Measurements from ENCODE around the gene SPTLC1. TPM values are rescaled to one million over a fixed set of nuclear protein-coding genes. Genes with fewer than 3 reads are reported as not detected.

SPTLC1 gene
- polyA plus RNA-seq, 2 of the 4 experiments (the other 2 are of a cell fraction): 63.7 to 122 TPM

DNA sequence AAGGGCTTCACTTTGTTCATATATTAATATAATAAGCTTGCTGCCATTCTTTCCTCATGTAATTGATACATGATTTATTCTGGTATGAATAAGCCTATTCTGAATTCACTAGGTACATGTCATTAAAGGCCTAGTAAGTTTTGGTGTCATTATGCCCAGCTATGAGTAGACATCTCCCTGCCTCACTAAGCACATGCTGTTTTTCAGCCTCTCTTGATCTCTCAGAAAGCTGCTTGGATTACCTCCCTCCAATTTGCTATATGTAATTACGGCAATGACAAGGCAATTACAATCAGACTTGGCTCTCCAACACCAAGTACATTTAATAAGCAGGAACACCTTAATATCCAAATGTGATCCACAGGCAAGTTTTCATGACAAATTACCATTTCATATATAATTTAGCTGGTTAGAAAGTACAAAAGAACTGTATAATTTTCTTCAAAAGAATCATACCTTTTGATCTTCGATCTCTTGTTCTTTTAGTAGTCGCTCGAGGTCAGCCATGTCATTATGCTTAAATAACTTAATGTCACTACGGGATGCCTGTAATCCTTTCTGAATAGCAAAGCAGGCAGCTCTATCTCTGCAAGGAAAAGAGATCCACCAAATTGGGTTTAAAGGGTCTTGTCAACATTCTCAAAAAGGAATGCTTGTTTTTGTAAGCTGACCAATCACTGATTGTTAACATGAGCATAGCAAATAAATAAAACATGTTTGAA lies 56.3 kb downstream of the SPTLC1 start:
- CTCF ChIA-PET: interaction anchor here (0.9 to 1.2 kb wide), 5 partner anchors 11 to 325 kb away, joined by 3 to 4 read pairs (median 3); partner anchors contain the start of gene ROR2
- no peak overlapping the region for H3K27ac ChIP-seq
- POLR2A ChIA-PET: no interaction called here
- no peaks in the 10 kb centered on the region for H3K4me1 ChIP-seq
- TF ChIP-seq, protein P1, sequence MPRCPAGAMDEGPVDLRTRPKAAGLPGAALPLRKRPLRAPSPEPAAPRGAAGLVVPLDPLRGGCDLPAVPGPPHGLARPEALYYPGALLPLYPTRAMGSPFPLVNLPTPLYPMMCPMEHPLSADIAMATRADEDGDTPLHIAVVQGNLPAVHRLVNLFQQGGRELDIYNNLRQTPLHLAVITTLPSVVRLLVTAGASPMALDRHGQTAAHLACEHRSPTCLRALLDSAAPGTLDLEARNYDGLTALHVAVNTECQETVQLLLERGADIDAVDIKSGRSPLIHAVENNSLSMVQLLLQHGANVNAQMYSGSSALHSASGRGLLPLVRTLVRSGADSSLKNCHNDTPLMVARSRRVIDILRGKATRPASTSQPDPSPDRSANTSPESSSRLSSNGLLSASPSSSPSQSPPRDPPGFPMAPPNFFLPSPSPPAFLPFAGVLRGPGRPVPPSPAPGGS (IDR thresholded peaks at IDR 0.05): no peak
- TF ChIP-seq HEYL (CRISPR knock-in tag; IDR thresholded peaks at IDR 0.05): no peak
- TF ChIP-seq ZSCAN20 (CRISPR knock-in tag; IDR thresholded peaks at IDR 0.05): no peak
- no peak for TF ChIP-seq CEBPB (IDR thresholded peaks at IDR 0.05)
- no peak for TF ChIP-seq HDAC2 (IDR thresholded peaks at IDR 0.05)
- TF ChIP-seq HOXA7 (CRISPR knock-in tag; IDR thresholded peaks at IDR 0.05): no peak
- TF ChIP-seq ZC3H11A (IDR thresholded peaks at IDR 0.05): no peak
- TF ChIP-seq, protein P2, sequence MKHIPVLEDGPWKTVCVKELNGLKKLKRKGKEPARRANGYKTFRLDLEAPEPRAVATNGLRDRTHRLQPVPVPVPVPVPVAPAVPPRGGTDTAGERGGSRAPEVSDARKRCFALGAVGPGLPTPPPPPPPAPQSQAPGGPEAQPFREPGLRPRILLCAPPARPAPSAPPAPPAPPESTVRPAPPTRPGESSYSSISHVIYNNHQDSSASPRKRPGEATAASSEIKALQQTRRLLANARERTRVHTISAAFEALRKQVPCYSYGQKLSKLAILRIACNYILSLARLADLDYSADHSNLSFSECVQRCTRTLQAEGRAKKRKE (CRISPR knock-in tag; IDR thresholded peaks at IDR 0.05; ENCODE audit: low read depth): no peak
- TF ChIP-seq, protein P3, sequence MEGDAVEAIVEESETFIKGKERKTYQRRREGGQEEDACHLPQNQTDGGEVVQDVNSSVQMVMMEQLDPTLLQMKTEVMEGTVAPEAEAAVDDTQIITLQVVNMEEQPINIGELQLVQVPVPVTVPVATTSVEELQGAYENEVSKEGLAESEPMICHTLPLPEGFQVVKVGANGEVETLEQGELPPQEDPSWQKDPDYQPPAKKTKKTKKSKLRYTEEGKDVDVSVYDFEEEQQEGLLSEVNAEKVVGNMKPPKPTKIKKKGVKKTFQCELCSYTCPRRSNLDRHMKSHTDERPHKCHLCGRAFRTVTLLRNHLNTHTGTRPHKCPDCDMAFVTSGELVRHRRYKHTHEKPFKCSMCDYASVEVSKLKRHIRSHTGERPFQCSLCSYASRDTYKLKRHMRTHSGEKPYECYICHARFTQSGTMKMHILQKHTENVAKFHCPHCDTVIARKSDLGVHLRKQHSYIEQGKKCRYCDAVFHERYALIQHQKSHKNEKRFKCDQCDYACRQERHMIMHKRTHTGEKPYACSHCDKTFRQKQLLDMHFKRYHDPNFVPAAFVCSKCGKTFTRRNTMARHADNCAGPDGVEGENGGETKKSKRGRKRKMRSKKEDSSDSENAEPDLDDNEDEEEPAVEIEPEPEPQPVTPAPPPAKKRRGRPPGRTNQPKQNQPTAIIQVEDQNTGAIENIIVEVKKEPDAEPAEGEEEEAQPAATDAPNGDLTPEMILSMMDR (IDR thresholded peaks at IDR 0.05): no peak
- WGBS (ENCODE audit: missing lambda C conversion rate): 93% methylated on average over 5 of the region's 5 CpGs
- ATAC-seq (no peak), FAIRE-seq (no peak), DNase-seq (ENCODE audit: low read depth in 1 of 2, low spot score in 1 of 2) (no peak)
- H3K9me3 ChIP-seq: peaks cover 19% of the 10 kb centered on the region; the same call in 2 of the 3 replicates
- H3K4me2 ChIP-seq: no peak overlapping the region
- H3K4me3 ChIP-seq: no peak overlapping the region

DNA sequence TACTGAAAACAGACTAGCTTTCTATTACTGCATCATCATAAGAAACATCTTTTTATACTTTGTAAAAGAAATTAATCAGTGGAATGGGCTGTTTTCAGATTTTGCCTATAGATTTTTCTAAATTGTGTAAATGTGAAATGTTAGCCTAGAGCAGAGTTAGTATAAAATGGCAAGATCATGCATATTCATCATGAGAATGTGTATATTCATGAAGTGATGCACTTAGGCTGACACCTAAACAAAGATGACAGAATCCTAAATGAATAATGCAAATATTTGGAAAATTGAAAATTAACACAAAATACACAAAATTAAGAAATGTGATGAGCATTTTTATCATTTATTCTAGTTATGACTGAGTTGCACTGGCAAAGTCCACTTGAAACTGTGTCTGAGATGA lies 57.2 kb downstream of the SPTLC1 start:
- Histone ChIP-seq H3K27ac (no peak overlapping the region), H3K4me1 (no peaks in the 10 kb centered on the region), H3K4me2 (no peak overlapping the region), H3K9me3 (peaks cover 13% of the 10 kb centered on the region; the same call in 2 of the 3 replicates), H3K4me3 (no peak overlapping the region)
- DNase-seq (ENCODE audit: low read depth in 1 of 2, low spot score in 1 of 2) (no peak), ATAC-seq (no peak), FAIRE-seq (no peak)
- ChIA-PET POLR2A (no interaction called here), CTCF (interaction anchor here (0.6 to 1.2 kb wide), 3 partner anchors 12 to 324 kb away, joined by 3 to 4 read pairs (median 4); no protein-coding TSS in a partner anchor)
- TF ChIP-seq ZFP36 (IDR thresholded peaks at IDR 0.05; ENCODE audit: borderline replicate concordance, partially characterized antibody) (no peak), HOXB5 (CRISPR knock-in tag; IDR thresholded peaks at IDR 0.05) (no peak), ZNF302 (CRISPR knock-in tag; IDR thresholded peaks at IDR 0.05) (no peak), FOXS1 (CRISPR knock-in tag; IDR thresholded peaks at IDR 0.05) (no peak), HEYL (CRISPR knock-in tag; IDR thresholded peaks at IDR 0.05) (no peak), GATA3 (IDR thresholded peaks at IDR 0.05; ENCODE audit: borderline replicate concordance) (no peak), SREBF2 (IDR thresholded peaks at IDR 0.05) (no peak), EP300 (IDR thresholded peaks at IDR 0.05) (no peak), RARB (CRISPR knock-in tag; IDR thresholded peaks at IDR 0.05) (no peak), CHD2 (IDR thresholded peaks at IDR 0.05; ENCODE audit: low read length, partially characterized antibody) (no peak)
- TF ChIP-seq, protein P4, sequence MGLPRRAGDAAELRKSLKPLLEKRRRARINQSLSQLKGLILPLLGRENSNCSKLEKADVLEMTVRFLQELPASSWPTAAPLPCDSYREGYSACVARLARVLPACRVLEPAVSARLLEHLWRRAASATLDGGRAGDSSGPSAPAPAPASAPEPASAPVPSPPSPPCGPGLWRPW (IDR thresholded peaks at IDR 0.05): no peak
- TF ChIP-seq, protein P5, sequence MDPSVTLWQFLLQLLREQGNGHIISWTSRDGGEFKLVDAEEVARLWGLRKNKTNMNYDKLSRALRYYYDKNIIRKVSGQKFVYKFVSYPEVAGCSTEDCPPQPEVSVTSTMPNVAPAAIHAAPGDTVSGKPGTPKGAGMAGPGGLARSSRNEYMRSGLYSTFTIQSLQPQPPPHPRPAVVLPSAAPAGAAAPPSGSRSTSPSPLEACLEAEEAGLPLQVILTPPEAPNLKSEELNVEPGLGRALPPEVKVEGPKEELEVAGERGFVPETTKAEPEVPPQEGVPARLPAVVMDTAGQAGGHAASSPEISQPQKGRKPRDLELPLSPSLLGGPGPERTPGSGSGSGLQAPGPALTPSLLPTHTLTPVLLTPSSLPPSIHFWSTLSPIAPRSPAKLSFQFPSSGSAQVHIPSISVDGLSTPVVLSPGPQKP (IDR thresholded peaks at IDR 0.05; ENCODE audit: low read depth, low read length): no peak
